HG03064 (cell line): ENCODE results near the gene TMEM187.

Experiments used
- ATAC-seq: cut with Tn5 transposase; IDR thresholded peaks from one replicate; pipeline ENCODE4 v1.9.1; 2021; ENCODE audit warnings: low read depth; ENCODE audit not compliant: unreplicated experiment

The TMEM187 gene

DNA sequence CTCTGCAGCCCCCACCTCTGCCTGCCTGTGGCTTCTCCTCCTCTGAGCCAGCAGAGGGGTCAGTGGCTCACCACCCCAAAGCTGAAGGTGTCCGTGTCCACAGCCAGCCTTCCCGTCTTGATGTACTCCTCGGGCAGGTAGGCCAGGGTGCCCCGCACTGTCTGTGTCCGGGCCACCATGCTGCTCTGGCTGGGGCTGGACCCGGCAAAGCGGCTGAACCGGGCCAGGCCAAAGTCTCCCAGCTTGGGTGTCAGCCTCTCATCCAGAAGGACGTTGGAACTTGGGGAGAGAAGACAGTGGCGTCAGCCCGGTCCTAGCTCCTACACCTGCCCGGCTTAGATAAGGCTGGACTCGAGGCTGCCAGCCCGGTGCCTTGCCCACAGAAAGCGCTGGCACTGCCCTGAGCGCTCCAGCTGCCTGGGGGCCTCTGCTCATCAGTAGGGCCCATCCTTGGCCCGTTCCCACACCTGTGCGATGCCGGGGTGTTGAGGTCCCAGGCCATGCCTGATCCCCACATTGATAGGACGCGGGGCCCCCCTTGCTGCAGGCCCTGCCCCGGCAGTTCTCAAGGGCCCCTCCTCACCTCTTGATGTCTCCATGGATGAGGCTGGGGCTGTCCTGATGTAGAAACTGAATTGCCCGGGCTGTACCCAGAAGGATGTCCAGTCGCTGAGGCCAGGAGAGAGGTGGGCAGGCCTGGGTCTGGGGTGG lies 44.0 kb downstream of the TMEM187 start:
- ATAC-seq = no peak

DNA sequence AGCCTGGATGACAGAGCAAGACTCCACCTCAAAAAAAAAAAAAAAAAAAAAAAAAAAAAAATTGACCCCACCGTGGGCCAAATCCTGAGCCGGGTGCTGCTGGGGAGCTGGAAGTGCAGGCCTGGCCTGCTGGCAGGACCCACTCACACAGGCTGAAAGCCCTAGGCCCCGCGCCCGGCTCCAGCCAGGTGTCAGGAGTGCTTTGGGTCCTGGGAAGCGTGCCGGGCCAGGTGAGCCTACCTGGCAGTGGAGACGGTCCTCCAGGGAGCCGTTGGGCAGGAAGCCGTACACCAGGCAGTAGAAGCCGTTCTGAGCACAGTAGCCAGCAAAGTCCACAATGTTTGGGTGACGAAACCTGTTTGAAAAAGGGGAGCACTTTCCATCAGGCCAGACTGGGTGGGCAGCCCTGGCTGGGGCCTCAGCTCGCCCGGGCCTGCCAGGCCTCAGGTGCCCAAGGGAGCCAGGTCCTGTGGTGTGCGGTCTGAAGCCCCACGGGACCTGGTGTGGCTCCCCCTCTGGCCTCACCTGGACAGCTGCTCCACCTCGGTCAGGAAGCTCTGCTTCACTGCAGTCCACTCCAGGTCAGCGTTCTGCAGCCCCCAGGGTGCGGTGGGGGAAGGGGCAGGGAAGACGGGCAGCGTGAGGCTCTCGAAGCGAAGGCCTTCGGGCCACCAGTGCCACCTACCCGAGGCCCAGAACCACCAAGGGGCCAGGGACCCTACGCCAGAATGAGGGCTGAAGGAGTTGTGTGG lies 45.4 kb downstream of the TMEM187 start:
- ATAC-seq = no peak

DNA sequence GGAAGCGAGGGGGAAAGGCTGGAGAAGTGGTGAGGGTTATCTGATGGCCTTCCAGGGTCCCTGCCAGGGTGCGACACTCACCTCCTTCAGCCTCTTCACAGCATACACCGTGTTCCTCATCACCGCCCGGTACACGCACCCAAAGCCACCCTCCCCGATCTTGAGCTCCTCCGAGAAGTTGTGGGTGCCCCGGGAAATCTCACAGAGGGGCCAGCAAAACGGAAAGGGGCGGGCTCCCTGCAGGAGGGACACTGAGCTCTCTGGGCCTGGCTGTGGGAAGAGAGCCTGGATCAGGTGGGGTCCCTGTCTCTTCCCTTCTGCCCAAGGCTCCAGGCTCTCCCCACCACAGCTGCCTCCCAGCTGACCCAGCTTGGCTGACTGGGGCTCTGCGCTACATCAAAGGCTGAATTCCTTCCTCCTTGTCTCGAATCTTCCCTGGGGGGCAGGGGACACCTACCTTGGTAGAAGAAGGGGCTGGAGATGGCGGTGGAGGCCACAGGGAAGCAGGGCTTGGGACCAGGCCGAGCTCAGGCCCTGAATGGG lies 46.0 kb downstream of the TMEM187 start:
- ATAC-seq = no peak

DNA sequence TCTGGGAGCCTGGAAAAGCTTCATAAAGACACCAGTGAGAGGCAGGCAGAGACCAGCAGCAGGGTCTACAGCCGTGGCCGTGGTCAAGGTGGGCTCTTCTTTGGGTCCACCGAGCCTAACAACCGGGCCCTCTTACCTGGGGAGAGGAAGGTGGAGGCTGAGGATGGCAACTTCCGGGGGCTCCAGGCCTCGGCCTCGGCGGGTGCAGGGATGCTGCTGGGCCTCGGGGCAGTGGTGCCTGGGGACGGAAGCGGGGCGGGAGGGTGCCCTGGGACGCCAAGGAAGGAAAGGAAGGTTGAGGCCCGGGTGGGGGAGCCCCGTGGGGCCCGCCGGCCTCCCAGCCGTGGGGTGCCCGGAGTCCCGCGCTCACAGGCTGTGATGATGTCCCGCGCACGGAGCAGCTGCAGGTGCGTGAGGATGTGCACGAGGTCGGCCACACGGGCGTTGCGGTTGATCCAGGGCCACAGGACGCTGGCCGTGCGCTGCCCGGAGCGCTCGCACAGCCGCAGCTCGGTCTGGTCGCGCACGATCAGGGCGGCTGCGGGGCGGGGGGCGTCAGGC lies 46.6 kb downstream of the TMEM187 start:
- ATAC-seq = no peak

DNA sequence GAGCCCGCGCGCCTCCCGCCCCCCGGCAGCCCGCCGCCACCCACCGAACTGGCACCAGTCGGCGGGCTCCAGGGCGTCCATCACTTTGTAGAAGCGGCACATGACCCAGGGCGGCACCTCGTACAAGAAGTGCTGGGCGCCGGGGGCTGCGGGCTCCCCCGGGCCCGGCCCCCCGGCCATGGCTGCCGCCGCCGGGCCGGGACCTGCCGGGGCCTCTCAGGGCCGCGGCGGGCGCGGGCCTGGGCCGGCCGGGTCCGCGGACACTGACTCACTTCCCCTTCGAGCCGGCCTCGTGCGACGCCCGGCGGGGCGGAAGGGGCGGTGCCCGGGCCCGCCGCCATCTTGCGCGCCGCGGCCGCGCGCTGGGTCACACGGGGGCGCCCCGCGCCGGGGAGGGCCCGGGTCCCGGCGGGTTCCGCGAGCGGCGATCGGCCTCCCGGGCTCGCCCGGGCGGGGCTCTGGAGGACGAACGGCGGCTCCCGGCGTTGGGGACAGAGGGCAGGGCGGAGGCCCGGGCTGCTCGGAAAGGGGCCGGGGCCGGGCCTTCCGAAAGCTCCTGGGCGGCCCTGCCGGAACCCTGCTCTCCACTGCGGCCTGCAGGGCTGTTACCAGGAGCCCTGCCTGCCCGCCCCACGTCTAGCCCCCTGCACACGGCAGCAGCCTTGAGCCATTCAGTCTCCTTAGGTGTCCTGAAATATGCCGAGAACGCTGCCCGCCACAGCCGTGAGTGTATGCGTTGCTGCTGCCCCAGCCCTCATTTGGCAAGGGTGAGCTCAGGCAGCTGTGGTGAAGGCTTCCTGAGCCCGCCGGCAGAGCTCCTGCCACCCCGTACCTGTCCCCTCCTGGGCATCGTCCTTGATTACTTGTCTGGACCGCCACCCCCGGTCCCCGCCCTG lies 47.3 kb downstream of the TMEM187 start, which contains the start of gene IRAK1:
Gene IRAK1 (minus strand): TSS at position 270 of the 896 bp plus-strand sequence. CDS start 90 bp downstream, at position 180.
- peak; percentile 44 for ATAC-seq

DNA sequence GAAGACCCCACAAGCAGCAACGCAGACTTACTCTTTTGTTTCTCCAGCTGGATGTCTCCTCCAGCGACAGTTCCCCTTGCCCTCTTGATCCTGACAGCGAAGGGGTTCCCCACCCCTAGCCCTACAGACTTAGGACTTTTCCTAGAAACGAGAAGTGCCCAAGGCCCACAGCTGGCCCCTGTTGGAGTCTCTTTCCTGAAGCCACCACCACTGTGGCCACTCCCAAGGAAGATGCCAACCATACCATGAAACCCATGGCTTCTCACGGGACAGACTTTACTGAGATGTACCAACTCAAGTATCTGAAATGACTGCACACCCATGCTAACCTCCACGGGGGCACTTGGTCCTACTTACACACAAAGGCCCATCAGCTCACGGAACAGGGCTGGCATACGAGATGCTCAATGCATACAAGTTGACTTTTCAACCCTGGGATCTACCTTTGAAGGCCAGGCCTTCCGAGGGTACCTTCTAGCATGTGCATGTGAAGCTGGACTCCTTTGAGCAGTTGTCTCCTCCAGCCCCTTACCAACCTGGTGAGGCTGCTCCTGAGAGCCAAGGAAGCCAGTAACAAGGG lies 48.1 kb downstream of the TMEM187 start:
- no peak for ATAC-seq

DNA sequence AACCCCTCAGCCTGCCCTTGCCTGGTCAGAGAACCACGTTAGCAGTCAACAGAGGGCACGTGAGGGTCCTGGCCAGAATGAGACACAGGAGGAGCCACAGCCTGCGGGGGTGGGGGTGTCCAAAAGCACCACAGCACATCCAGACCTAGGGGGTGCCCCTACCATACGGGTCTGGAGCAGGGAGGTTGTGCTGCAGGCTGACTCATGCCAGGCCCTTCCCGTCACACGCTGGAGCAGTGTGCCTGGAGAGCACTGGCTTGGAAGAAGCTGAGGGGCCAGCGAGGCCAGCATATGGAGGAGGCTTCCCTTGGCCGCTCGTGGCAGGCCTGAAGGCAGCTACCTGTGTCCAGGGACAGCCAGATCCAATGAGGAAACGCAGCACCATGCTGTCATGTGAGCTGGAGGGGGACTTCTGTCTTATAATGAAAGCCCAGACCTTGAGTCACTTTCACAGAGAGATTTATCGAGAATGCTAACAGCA lies 48.6 kb downstream of the TMEM187 start:
- ATAC-seq = no peak

DNA sequence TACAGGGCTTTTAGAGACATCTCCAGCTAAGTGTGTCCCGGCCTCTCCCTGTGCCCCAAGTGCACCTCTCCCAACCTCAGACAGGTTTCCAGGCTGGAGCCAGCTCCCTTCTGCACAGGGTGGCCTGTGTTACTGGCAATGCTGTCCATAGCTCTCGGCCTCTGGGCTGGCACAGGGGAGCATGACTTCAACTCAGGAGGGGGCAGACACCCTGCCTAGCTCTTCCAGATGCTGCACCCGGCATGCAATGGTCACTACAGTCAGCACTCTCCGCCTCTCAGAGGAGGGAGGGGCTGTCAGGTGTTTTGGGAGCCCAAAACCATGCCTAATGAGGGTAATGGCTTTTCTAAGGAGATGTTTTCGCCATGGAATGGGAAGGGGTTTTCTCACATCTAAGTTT lies 49.6 kb downstream of the TMEM187 start:
- ATAC-seq = no peak

DNA sequence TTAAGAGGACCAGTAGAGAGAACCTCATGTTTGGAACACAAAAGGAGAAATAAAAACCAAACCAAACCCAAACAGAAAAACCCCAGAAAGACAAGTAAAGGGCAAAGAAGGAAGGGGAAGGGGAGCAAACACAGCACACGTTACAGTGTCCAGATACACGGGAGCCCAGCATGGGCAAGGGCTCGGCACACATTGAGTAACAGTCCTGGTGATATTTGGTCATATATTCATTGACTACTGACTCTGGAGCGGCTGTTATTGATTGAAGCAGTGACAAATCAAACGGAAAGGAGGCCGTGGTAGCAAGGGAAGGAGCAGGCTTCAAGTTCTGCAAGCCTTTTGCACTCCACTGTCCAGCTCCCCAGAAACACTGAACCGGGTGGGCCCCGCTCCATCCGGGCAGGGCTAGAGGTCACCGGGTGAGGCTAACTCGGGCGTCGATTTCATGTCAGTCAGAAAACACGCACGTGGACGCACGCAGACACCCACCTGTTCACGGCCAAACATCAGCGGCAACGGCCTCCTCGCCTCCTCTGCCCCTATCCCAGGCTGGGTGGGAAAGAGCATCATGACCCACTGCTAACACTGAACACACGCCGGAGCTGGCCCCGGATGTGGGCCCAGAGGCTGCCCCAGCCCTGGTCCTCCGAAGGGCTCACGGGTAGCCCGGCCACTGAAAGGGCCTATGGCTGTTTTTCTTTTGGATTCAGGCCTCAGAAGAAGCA lies 50.9 kb downstream of the TMEM187 start:
- no peak for ATAC-seq

DNA sequence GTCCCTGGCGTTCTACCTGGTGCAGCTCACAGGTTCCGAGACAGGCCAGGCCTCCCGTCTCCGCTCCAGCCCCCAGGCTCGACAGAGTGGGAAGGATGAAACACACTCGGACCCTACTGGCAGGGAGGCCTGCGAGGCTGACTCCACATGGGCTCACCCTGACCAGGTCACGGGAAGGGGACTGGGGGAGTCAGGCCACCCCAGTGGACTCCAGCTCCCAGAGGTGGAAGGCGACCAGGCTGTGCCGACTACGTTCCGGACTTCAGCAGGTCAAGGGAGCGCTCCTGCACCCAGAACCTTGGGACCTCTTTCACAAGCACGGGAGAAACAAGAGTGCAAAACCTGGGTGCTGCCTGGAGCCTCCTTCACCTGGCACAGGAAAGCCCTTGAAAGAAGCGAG lies 51.7 kb downstream of the TMEM187 start:
- no peak for ATAC-seq

DNA sequence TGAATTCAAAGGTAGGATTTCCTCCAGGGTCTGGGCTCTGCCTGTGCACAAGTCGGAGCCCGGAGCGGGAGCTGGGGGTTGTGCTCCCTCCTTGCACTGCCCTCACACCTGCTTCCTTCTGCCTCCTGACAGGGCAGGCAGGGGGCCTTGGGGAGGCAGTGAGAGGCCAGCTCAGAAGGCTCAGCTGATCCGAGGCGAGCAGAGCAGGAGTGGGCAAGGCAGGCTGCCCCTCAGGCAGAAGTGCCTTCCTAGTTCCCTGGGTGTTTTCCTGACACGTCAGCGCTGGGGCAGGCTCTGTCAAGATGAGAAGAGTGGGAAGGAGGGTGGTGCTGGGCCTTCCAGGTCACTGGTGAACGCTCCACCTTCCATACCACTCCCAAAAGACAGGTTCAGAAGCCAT lies 52.7 kb downstream of the TMEM187 start:
- ATAC-seq = no peak

DNA sequence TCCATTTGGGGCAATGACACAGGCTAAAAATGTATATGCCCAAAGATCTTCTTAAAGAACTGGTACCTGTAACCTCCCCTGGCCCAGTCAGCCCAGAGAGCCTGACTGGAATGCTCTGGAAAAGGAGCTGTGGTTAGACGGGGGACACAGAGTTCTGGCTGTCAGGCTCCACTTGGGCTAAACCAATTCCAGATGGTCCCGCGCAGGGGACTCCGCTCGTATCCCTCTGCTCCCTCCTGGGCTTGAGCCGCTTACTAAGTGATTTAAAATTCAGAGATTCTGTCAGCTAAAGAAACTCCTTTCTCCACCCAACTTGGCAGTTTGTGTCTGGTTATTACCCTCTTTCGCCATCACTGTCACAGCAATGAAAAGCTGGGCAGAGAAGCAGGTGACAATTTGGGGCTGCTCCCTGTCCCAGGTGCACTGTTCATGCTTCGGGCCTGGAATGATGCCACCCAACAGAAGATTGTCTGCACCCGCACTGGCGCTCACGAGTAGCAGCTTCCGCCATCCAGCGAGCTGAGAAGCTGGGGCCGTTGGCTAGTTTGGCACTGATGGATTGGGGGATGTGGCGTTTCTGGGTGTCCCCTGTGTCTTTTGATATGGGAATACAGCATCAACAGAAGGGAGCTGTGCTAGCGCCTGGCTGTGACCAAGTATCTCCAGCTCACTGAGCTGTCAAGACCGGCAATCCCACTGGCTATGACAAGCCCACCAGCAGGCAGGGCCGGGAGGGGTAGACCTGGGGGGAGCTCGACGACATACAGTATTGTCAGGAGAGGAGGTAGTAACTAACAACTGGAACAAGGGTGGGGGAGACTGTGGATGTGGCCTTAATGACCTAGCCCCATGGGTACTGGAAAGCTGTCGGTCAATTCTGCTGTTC lies 53.8 kb downstream of the TMEM187 start:
- ATAC-seq = no peak

DNA sequence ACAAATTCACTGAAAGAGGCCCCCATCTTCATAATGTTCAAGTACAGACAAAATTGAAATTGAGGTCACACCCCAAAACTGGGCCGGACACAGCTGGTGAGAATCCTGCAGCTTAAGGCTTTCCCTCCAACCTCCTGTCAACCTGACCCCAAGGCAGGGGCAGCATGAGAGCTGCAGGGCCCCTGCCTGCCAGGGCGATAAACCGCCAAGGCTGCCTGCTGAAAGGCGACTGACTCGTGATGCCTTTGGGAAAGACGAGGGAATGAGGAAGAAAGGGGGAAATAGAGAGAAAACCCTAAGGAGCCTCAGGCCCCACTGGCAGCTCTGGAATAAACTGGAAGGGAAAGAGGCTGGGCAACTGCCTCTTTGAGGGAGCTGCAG lies 54.5 kb downstream of the TMEM187 start:
- ATAC-seq = no peak

DNA sequence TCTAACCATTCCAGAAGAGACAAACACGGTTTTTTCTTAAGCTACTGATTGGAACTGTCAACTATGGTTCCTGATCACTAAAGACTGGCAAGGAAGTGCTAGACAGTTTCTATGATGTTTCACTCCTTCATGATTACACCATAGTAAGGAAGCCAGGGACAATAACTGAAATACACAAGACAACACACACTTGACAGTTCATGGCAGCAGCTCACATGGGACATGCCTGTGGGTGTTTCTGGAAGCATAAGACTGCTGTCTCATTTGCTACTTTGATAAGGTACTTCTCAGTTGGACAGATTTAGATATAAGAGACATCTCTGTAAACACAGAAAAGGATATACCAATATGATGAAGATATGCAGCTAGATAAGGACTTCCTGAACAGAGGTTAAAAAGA lies 55.4 kb downstream of the TMEM187 start:
- ATAC-seq = no peak

DNA sequence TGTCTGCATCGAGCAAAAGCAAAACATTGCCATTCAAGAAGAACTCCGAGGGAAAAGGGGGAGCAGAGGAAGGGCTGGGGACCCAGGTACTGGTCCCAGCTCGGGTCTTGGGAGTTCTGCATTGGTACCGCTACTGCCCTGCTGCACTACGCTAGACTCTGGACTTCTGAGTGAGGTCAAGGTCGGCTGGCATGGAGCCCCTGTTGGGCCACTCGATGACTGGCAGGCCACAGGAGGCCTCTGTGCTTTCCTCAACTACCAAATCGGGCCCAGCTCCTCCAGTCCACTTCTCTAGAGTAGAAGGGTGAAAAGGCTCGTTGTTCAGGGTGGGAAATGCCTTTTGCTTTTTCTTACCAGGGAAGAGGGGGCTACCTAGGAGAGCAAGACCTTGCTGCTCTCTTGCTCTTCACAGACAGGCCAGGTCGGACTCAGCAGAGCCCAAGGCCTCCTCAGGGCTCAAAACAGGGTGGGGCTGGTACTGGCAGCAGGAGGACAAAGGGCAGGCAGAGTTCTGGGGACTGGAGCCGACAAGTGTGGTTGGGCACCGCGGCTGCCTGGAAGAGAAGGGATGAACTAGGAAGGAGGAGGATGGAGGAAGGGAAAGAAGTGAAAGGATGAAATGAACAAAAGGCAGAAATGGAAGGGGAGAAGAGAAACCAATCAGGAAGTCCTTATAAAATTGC lies 56.1 kb downstream of the TMEM187 start:
- no peak for ATAC-seq

DNA sequence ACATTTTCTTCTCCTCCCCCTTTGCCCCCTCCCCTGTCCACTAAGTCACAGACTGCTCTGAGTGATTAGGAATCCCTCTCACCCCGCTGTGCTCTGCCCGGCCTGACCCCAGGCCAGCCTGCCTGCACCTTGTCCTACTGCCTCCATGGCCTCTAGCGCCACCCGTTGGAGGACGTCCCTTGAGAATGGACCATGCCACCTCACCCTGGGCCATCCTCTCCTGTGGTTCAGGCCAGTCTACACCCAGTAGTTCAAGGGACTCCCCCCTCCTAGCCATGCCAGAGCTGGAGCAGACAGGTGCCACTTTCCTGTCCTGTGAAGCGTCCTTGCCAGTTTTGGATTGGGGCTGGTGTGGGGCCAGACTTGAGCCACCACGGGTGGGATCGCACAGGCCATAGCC lies 56.9 kb downstream of the TMEM187 start:
- ATAC-seq = no peak

DNA sequence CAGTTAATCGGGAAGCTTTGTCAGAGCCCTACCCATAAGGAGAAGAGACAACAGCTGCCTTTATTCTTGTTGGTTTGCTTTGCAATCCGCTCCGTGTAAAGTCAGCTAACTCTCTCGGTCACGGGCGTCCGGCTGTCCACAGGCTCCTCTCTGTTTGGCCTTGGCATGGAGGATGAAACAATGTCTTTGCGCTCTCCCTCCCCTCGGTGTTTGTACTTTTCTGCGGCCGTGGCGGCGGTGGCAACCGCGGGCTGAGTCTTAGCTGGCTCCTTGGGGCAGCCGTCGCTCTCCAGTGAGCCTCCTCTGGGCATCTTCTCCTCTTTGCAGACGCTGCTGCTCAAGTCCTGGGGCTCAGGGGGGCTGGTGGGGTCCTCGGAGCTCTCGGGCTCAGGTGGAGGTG lies 57.7 kb downstream of the TMEM187 start:
- no peak for ATAC-seq
